GM12801 (cell line): ENCODE results near the gene CD59.

Experiments
- TF ChIP-seq, protein P1 (sequence below): IDR thresholded peaks from one replicate; pipeline ENCODE4 v1.5.1; 2011; ENCODE audit warnings: control low read depth; ENCODE audit not compliant: insufficient read length; ENCODE audit errors: extremely low read depth

Gene CD59

DNA sequence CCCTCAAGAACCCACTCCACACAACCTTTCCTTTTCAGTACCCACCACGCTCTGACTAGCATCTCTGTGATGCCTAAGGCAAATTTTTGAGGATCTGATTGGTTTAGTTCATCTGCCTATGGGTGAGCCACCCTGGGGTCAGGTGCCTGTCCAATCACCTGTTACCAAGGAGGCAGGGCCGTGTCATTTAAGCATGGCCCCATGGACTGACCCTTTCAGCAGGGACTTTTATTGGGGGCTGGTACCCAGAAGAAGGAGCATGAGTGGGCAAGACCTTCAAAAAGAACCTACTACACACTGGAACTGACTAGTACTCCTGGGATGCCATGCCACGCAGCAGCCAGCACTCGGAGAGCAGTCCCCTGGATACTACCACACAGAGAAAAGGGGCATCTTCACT, 64.0 kb downstream of the CD59 start:
- TF ChIP-seq, protein P1, sequence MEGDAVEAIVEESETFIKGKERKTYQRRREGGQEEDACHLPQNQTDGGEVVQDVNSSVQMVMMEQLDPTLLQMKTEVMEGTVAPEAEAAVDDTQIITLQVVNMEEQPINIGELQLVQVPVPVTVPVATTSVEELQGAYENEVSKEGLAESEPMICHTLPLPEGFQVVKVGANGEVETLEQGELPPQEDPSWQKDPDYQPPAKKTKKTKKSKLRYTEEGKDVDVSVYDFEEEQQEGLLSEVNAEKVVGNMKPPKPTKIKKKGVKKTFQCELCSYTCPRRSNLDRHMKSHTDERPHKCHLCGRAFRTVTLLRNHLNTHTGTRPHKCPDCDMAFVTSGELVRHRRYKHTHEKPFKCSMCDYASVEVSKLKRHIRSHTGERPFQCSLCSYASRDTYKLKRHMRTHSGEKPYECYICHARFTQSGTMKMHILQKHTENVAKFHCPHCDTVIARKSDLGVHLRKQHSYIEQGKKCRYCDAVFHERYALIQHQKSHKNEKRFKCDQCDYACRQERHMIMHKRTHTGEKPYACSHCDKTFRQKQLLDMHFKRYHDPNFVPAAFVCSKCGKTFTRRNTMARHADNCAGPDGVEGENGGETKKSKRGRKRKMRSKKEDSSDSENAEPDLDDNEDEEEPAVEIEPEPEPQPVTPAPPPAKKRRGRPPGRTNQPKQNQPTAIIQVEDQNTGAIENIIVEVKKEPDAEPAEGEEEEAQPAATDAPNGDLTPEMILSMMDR: no peak

DNA sequence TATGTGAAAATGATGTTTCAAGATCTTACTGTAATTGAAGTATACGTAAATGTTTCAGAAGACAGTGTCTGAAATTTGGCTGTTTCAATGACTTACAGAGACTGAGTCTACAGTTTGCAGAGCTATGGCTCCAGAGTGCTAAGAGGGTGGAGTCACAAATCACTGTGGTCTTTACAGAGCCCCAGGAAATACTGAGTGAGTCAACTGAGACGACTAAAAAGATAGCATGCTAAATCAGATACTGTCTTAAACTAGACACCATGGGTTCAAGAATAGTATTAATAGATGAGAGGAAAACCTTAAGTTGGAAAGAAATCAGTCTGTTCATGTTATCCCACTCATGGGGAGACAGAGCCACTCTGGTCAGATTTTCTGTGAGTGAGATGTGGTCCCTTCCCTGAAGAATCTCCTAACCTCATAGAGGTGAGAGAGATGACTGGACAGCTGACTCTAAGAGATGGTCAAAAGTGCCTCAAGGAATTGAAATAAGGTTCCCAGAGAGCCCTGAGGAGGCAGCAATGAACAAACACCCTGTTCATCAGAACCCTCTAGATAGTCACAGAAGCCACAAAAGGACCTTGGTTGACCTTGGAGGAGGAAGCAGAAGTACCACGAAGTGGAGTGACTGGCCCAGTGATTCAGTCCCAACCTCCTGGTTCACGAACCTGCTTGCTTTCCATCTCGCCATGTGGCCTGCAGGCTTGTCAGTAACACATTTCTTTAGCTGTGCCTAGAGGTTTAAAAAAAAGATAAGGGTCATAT, 65.8 kb downstream of the CD59 start:
- TF ChIP-seq, protein P1: no peak

DNA sequence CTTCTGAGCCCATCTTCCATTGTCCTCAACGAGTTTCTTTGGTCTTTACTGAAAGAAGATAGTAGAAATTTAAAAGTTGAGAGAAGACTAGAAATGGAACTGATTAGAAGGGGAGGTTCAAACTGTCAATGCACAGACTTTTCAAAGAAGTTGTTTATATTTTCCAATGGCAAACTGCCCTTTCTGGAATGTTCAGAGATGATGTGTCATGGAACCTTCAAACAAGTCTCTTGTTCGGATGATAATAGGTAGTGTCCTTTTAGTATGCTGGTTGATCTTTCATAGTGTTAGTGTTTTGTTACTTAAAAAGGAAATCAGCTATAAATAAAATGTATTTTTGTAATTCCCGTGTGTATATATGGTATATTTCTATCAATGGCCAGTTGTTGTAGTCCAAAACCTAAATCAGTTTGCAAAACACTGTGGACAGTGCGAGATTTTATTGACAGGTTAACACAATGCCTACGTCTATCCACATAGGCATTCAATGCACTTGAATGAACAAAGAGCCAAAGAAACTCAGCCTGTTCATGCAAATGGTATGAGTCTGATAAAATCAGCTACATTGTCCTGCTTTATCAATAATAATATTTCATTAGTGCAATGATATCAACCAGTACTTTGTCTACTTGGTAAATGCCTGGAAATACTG, 66.5 kb downstream of the CD59 start:
- TF ChIP-seq, protein P1: no peak

DNA sequence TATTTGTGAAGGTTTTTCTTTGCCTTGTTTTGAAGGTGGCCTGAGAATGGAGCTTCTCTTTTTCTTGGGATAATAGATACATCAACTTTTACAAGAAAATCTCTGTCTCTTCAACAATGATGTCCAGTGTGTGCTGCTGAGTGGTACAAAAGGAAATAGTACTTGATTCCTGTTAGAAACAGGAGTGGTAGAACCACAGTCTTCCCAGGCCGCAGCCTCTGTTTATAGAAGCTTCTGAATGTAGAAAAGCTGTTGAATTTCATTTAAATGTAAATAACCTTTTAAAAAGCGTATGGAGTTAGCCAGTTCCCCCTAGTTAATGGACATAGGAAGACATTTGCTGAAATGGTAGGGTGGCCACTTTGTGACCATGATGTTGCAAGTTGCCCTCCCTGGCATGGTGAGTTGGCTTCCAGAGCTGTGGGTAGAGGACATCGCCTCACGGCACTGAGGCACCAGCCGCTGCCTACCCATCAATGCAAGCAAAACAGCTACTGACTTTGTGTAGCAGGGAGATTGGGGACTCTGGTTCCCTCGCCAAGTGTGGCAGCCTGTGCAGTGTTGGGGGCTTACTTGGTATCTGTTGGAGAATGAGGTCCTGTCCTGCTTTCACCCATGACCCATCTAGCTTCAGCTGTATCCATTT, 67.1 kb downstream of the CD59 start:
- TF ChIP-seq, protein P1: no peak

DNA sequence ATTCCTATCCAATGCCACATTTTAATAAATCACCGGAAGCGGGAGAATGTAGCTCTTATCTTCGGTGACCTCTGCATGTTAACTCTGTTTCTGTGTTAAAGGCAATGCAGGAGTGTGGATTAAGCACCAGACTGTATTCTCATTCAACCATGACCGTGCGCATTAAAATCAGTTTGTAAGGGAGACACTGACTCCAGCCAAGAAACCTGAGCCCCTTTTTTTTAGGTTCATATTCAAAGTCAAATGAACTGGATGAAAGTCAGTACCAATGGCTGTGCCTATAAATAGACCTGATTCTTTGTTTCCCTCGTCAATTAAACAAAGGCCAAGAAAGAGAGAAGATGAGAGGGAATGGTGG, 67.8 kb downstream of the CD59 start:
- TF ChIP-seq, protein P1: no peak

DNA sequence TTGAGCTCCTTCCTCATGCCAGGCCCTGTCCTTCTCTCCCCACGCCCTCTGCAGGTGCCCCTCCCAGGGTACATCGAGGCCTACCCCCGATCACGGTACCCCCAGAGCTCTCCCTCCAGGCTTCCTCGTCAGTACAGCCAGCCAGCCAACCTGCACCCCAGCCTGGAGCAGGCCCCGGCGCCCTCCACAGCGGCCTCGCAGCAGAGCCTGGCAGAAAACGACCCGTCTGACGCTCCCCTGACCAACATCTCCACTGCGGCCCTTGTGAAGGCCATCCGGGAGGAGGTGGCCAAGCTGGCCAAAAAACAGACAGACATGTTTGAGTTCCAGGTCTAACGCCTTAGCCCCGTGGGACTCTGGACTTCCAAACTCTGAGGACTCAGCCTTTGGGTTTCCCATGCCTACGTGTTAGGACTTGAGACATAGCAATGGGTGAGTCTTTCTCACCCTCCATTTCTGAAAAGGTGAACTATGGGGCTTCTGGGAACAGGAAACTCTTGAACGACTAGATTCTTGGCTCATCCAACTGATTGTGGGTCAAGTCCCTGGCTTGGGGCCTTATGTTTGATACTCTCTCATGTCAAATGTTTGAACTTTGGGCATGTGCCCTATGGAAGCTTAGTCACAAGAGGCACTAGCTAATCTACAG, 68.3 kb downstream of the CD59 start:
- TF ChIP-seq, protein P1: no peak
